Activated CD4-positive, alpha-beta memory T cell treated with anti-CD3 and anti-CD28 coated beads for 36 hours (primary cell): ENCODE results near the gene KLC1. TPM values are rescaled to one million over a fixed set of nuclear protein-coding genes. Genes with fewer than 3 reads are reported as not detected.
A peak's percentile ranks its signal among the peaks of the same experiment; 100 is the strongest.

Experiments used
- CTCF ChIA-PET: fragments of 350-600 bp; sonication (Branson Sonifier 250); formaldehyde crosslinking; loops from one replicate; lab custom pipeline; 2021; ENCODE audit warnings: antibody characterized with exemption, inconsistent platforms; lab: Charles Lee
- POLR2A ChIA-PET: fragments of 350-600 bp; sonication (Branson Sonifier 250); formaldehyde crosslinking; loops from one replicate; lab custom pipeline; 2021; ENCODE audit warnings: antibody characterized with exemption; lab: Charles Lee
- DNase-seq: peaks from one replicate; pipeline ENCODE4 v3.0.0-alpha.2; 2020
- H3K27ac Mint-ChIP-seq: one replicate; pipeline ENCODE4 v1.8.0; 2021; ENCODE audit warnings: mixed read lengths
- H3K27me3 Mint-ChIP-seq: one replicate; pipeline ENCODE4 v1.8.0; 2021; ENCODE audit warnings: mixed read lengths
- H3K36me3 Mint-ChIP-seq: one replicate; pipeline ENCODE4 v1.8.0; 2021; ENCODE audit warnings: mixed read lengths
- H3K4me1 Mint-ChIP-seq: one replicate; pipeline ENCODE4 v1.8.0; 2021; ENCODE audit warnings: low read depth, mixed read lengths
- H3K4me3 Mint-ChIP-seq: one replicate; pipeline ENCODE4 v1.8.0; 2021; ENCODE audit warnings: mild to moderate bottlenecking, mixed read lengths
- H3K9me3 Mint-ChIP-seq: one replicate; pipeline ENCODE4 v1.8.0; 2021; ENCODE audit warnings: mixed read lengths
- intact Hi-C: fragments of 100-400 bp; cut with micrococcal nuclease; formaldehyde crosslinking; loops from one replicate; pipeline ENCODE4 v1.15.1; 2023
- total RNA-seq, 2 experiments: library from RNA; stranded (reverse); gene quantifications; one replicate each; pipeline ENCODE4 v1.2.3, GENCODE V29; 2021

Gene KLC1
- total RNA-seq, 2 experiments from 2014 or later, result 119 to 130 TPM

GRCh38 chr14:103627073-103628025, 1.7 kb upstream of the KLC1 start:
- no peaks in the 10 kb centered on the region for H3K36me3 Mint-ChIP-seq
- no peak for DNase-seq
- H3K27me3 Mint-ChIP-seq, result no peaks in the 10 kb centered on the region
- peaks cover 26% of the 10 kb centered on the region for H3K4me1 Mint-ChIP-seq
- ChIA-PET CTCF (no interaction called here), POLR2A (no interaction called here)
- no peaks in the 10 kb centered on the region for H3K9me3 Mint-ChIP-seq
- H3K4me3 Mint-ChIP-seq, result peak overlapping the region; percentile 73
- peak overlapping the region; percentile 45 for H3K27ac Mint-ChIP-seq
- intact Hi-C loops, result no loop called here

- ChIA-PET POLR2A (interaction anchor here (1.3 kb wide), 1 partner anchor 87 kb away, joined by 5 read pairs; the partner anchor contains the start of genes XRCC3 and ZFYVE21), CTCF (interaction anchor here (0.8 kb wide), 1 partner anchor 1114 kb away, joined by 3 read pairs; no protein-coding TSS in a partner anchor)
- H3K9me3 Mint-ChIP-seq, result no peaks in the 10 kb centered on the region
- intact Hi-C loops, result no loop called here
- H3K27me3 Mint-ChIP-seq, result no peaks in the 10 kb centered on the region
- no peaks in the 10 kb centered on the region for H3K36me3 Mint-ChIP-seq
- peak overlapping the region; percentile 76 for H3K27ac Mint-ChIP-seq
- DNase-seq, result peak; percentile 48
- H3K4me3 Mint-ChIP-seq, result peak overlapping the region; percentile 73
- H3K4me1 Mint-ChIP-seq, result peaks cover 32% of the 10 kb centered on the region
Measured at GRCh38 chr14:103628221-103628683, 759 bp upstream of the KLC1 start.

DNA sequence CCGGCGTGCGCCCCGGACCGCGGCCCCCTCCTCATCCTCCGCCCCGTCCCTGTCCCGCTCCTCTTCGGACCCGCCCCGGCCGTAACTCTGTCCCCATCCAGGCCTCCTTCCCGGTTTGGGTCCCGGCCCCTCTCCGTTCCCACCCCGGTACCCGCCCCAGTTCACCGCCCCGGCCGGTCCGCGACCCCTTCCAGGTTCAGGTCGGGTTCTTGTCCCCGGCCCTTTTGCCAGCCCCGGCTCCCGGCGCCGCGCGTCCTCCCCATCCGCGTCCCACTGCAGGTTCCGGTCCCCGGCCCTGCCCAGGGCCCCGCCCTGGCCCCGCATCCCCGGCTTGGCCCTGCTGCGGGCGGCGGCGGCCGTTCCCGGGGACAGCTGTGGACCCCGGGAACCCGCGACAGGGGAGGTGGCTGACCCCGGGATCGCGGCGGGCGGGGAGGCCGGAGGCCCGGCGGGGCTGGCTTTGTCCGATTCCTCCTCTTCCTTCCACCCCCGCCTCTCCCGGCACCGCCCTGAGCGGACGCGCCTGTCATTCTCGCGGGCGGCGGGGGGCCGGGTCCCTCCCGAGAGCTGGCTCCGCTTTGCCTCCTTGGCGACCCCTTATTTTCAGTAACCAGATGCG, 601 bp downstream of the KLC1 start:
- no peaks in the 10 kb centered on the region for H3K9me3 Mint-ChIP-seq
- DNase-seq, result peak; percentile 69
- POLR2A ChIA-PET, result interaction anchor here (0.5 to 1.3 kb wide), 4 partner anchors 9 to 86 kb away, joined by 4 to 6 read pairs (median 4); partner anchors contain the start of genes BAG5, XRCC3 and ZFYVE21

GRCh38 chr14:103630364-103631108, 1.5 kb downstream of the KLC1 start:
- no peak for DNase-seq
- Mint-ChIP-seq H3K4me3 (peak overlapping the region; percentile 84), H3K36me3 (no peaks in the 10 kb centered on the region), H3K27ac (no peak overlapping the region), H3K27me3 (no peaks in the 10 kb centered on the region), H3K4me1 (peaks cover 41% of the 10 kb centered on the region), H3K9me3 (no peaks in the 10 kb centered on the region)
- POLR2A ChIA-PET, result interaction anchor here (0.8 to 1.0 kb wide), 2 partner anchors 69 to 85 kb away, joined by 4 read pairs; partner anchors contain the start of genes BAG5 and ZFYVE21
- CTCF ChIA-PET, result interaction anchor here (0.7 kb wide), 1 partner anchor 49 kb away, joined by 3 read pairs; no protein-coding TSS in a partner anchor
- intact Hi-C loops, result no loop called here

More for the DNA sequence above, 601 bp downstream of the KLC1 start:
- Mint-ChIP-seq H3K27me3 (no peaks in the 10 kb centered on the region), H3K4me1 (peaks cover 41% of the 10 kb centered on the region), H3K4me3 (peak overlapping the region; percentile 84), H3K27ac (peak overlapping the region; percentile 65), H3K36me3 (no peaks in the 10 kb centered on the region)
- CTCF ChIA-PET, result interaction anchor here (0.7 kb wide), 1 partner anchor 50 kb away, joined by 3 read pairs; no protein-coding TSS in a partner anchor
- intact Hi-C loops, result loop anchor here (1.0 kb wide), 2 partner anchors 67 to 86 kb away; partner anchors contain the start of genes BAG5, COA8, XRCC3 and ZFYVE21

GRCh38 chr14:103633391-103633790, 4.4 kb downstream of the KLC1 start:
- Mint-ChIP-seq H3K9me3 (no peaks in the 10 kb centered on the region), H3K4me3 (no peak overlapping the region), H3K27me3 (no peaks in the 10 kb centered on the region), H3K27ac (no peak overlapping the region), H3K4me1 (peaks cover 52% of the 10 kb centered on the region), H3K36me3 (peaks cover 8% of the 10 kb centered on the region)
- ChIA-PET CTCF (no interaction called here), POLR2A (interaction anchor here (1.0 to 1.4 kb wide), 2 partner anchors 71 to 83 kb away, joined by 3 read pairs; partner anchors contain the start of genes BAG5 and ZFYVE21)
- DNase-seq, result no peak
- intact Hi-C loops, result no loop called here

GRCh38 chr14:103634156-103634555, 5.1 kb downstream of the KLC1 start:
- DNase-seq, result no peak
- Mint-ChIP-seq H3K4me3 (no peak overlapping the region), H3K27ac (no peak overlapping the region), H3K4me1 (peaks cover 58% of the 10 kb centered on the region), H3K27me3 (no peaks in the 10 kb centered on the region), H3K9me3 (no peaks in the 10 kb centered on the region), H3K36me3 (peaks cover 12% of the 10 kb centered on the region)
- POLR2A ChIA-PET, result interaction anchor here (1.4 kb wide), 1 partner anchor 72 kb away, joined by 3 read pairs; the partner anchor contains the start of gene BAG5
- CTCF ChIA-PET, result interaction anchor here (0.6 kb wide), 1 partner anchor 859 kb away, joined by 3 read pairs; no protein-coding TSS in a partner anchor
- intact Hi-C loops, result no loop called here

DNA sequence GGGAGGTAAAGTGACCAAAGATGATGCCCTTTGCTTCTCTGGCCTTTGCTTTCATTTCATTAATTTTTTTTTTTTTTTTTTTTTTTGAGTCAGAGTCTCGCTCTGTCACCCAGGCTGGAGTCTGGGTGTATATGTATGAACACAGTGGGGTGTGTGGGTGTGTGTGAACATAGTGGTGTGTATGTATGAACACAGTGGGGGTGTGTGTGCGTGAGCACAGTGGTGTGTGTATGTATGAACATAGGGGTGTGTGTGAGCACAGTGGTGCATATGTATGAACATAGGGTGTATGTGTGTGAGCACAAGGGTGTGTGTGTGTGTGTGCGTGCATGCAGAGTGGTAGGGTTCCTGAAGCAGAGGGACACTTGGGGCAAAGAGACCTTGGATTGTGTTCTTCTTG, 9.6 kb downstream of the KLC1 start:
- Mint-ChIP-seq H3K36me3 (peaks cover 12% of the 10 kb centered on the region), H3K27me3 (no peaks in the 10 kb centered on the region), H3K4me1 (peaks cover 48% of the 10 kb centered on the region), H3K4me3 (no peak overlapping the region), H3K27ac (peak overlapping the region; percentile 40), H3K9me3 (no peaks in the 10 kb centered on the region)
- ChIA-PET POLR2A (no interaction called here), CTCF (no interaction called here)
- intact Hi-C loops, result no loop called here
- no peak for DNase-seq

- intact Hi-C loops, result no loop called here
- H3K36me3 Mint-ChIP-seq, result peaks cover 8% of the 10 kb centered on the region
- no peaks in the 10 kb centered on the region for H3K27me3 Mint-ChIP-seq
- H3K9me3 Mint-ChIP-seq, result no peaks in the 10 kb centered on the region
- POLR2A ChIA-PET, result no interaction called here
- no peak overlapping the region for H3K27ac Mint-ChIP-seq
- H3K4me3 Mint-ChIP-seq, result no peak overlapping the region
- CTCF ChIA-PET, result no interaction called here
- H3K4me1 Mint-ChIP-seq, result peaks cover 32% of the 10 kb centered on the region
- DNase-seq, result no peak
Measured at GRCh38 chr14:103641161-103641560, 12.2 kb downstream of the KLC1 start.

DNA sequence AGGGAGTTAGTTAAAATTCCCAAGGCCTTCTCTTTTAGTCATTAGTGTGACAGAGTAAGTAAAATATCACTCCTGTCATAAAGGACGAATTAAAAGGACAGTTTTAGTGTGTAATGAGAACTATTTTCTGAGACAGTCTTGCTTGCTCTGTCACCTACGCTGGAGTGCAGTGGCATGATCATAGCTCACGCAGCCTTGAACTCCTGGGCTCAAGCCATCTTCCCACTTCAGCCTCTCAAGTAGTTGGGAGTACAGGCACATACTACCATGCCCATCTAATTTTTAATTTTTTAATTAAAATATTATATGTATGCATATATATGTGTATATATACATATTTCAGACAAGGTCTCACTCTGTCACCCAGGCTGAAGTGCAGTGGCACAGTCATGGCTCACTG, 17.2 kb downstream of the KLC1 start:
- DNase-seq, result no peak
- POLR2A ChIA-PET, result no interaction called here
- intact Hi-C loops, result no loop called here
- Mint-ChIP-seq H3K9me3 (no peaks in the 10 kb centered on the region), H3K27me3 (no peaks in the 10 kb centered on the region), H3K4me3 (no peak overlapping the region), H3K36me3 (no peaks in the 10 kb centered on the region), H3K27ac (no peak overlapping the region), H3K4me1 (peaks cover 17% of the 10 kb centered on the region)
- CTCF ChIA-PET, result interaction anchor here (0.6 to 1.5 kb wide), 2 partner anchors 11 to 268 kb away, joined by 3 to 4 read pairs; no protein-coding TSS in a partner anchor

GRCh38 chr14:103649001-103649400, 20.0 kb downstream of the KLC1 start:
- H3K36me3 Mint-ChIP-seq, result peaks cover 3% of the 10 kb centered on the region
- H3K27ac Mint-ChIP-seq, result no peak overlapping the region
- no peaks in the 10 kb centered on the region for H3K9me3 Mint-ChIP-seq
- H3K4me3 Mint-ChIP-seq, result no peak overlapping the region
- H3K27me3 Mint-ChIP-seq, result no peaks in the 10 kb centered on the region
- peaks cover 14% of the 10 kb centered on the region for H3K4me1 Mint-ChIP-seq
- POLR2A ChIA-PET, result no interaction called here
- no peak for DNase-seq
- CTCF ChIA-PET, result no interaction called here
- intact Hi-C loops, result no loop called here

GRCh38 chr14:103650213-103650612, 21.2 kb downstream of the KLC1 start:
- Mint-ChIP-seq H3K9me3 (no peaks in the 10 kb centered on the region), H3K4me3 (no peak overlapping the region), H3K36me3 (peaks cover 8% of the 10 kb centered on the region), H3K27ac (no peak overlapping the region), H3K4me1 (peaks cover 17% of the 10 kb centered on the region), H3K27me3 (no peaks in the 10 kb centered on the region)
- no peak for DNase-seq
- intact Hi-C loops, result loop anchor here (10.0 kb wide), 1 partner anchor 825 kb away; no protein-coding TSS in a partner anchor
- POLR2A ChIA-PET, result no interaction called here
- CTCF ChIA-PET, result no interaction called here
